GM23338 (cell line): ENCODE results near the gene CANX.

Source experiments
- POLR2AphosphoS5 ChIP-seq: IDR thresholded peaks from 2 replicates; pipeline ENCODE4 v1.6.1; 2016; ENCODE audit warnings: antibody characterized with exemption, low read depth
- TF ChIP-seq, protein P1 (sequence below), 2 experiments: fragments of 200-600 bp in 1 of 2; sonication (generic) in 1 of 2; conservative IDR thresholded peaks; 2 replicates each; pipeline versions ENCODE4 v1.5.1 to v1.6.1; 2016 to 2017; ENCODE audit warnings: antibody characterized with exemption in 2 of 2, low read depth in 2 of 2, mild to moderate bottlenecking in 2 of 2, moderate library complexity in 1 of 2

DNA sequence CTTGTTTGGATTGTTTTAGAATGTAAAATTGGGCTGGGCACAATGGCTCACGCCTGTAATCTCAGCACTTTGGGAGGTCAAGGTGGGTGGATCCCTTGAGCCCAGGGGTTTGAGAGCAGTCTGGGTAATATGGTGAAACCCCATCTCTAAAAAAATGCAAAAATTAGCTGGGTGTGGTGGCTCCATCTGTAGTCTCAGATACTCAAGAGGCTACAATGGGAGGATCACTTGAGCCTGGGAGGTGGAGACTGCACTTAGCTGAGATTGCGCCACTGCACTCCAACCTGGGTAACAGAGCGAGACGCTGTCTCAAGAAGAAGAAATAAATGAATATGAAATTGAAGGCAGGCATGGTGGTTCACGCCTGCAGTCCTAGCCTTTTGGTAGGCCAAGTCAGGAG, 55.2 kb downstream of the CANX start:
- TF ChIP-seq POLR2AphosphoS5, result no peak
- TF ChIP-seq, protein P1, sequence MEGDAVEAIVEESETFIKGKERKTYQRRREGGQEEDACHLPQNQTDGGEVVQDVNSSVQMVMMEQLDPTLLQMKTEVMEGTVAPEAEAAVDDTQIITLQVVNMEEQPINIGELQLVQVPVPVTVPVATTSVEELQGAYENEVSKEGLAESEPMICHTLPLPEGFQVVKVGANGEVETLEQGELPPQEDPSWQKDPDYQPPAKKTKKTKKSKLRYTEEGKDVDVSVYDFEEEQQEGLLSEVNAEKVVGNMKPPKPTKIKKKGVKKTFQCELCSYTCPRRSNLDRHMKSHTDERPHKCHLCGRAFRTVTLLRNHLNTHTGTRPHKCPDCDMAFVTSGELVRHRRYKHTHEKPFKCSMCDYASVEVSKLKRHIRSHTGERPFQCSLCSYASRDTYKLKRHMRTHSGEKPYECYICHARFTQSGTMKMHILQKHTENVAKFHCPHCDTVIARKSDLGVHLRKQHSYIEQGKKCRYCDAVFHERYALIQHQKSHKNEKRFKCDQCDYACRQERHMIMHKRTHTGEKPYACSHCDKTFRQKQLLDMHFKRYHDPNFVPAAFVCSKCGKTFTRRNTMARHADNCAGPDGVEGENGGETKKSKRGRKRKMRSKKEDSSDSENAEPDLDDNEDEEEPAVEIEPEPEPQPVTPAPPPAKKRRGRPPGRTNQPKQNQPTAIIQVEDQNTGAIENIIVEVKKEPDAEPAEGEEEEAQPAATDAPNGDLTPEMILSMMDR (conservative IDR thresholded peaks at IDR 0.05; ENCODE audit: low read depth in 2 of 2), result no peak
